ENCODE measurements around the gene PPT2.
"Not testable (repeated sequence)": the region's sequence is repeated elsewhere in the genome, so short reads cannot be mapped to it uniquely, and the experiment has no call there.

The PPT2 gene

GRCh38 chr6:32191696-32192607 is 38.0 kb downstream of the PPT2 start:
- peaks cover 24% of the 10 kb centered on the region for H3K36me3 ChIP-seq
- H3K9me3 ChIP-seq = no peaks in the 10 kb centered on the region
- H3K4me3 ChIP-seq (ENCODE audit: low read depth in 1 of 2, low read length in 1 of 2) = peak overlapping the region; percentile 81 to 97
- H3K4me1 ChIP-seq (ENCODE audit: control insufficient read depth in 1 of 2, insufficient read depth in 1 of 2, low read depth in 1 of 2, low read length in 1 of 2) = peaks cover 60 to 69% of the 10 kb centered on the region in 2 experiments
- TF ChIP-seq CTCF (IDR thresholded peaks at IDR 0.05) = no peak
- H3K27me3 ChIP-seq = no peaks in the 10 kb centered on the region
- H3K27ac ChIP-seq = peak overlapping the region; percentile 95

GRCh38 chr6:32192608-32193039 is 38.7 kb downstream of the PPT2 start, which contains the start of gene GPSM3:
GPSM3 (minus strand) TSS chr6:32192643; CDS start chr6:32192513, 130 bp downstream.
- no peaks in the 10 kb centered on the region for H3K27me3 ChIP-seq
- H3K4me3 ChIP-seq (ENCODE audit: low read depth in 1 of 2, low read length in 1 of 2) = peak within 1 kb of the TSS; percentile 81 to 97
- peak; percentile 12 for TF ChIP-seq CTCF (IDR thresholded peaks at IDR 0.05)
- peaks cover 59 to 69% of the 10 kb centered on the region in 2 experiments for H3K4me1 ChIP-seq (ENCODE audit: control insufficient read depth in 1 of 2, insufficient read depth in 1 of 2, low read depth in 1 of 2, low read length in 1 of 2)
- H3K27ac ChIP-seq = peak within 1 kb of the TSS; percentile 95
- no peaks in the 10 kb centered on the region for H3K9me3 ChIP-seq
- peaks cover 17% of the 10 kb centered on the region for H3K36me3 ChIP-seq

GRCh38 chr6:32193096-32193495 is 39.2 kb downstream of the PPT2 start:
- Histone ChIP-seq H3K4me3 (ENCODE audit: low read depth in 1 of 2, low read length in 1 of 2) (peak overlapping the region; percentile 81 to 97), H3K4me1 (ENCODE audit: control insufficient read depth in 1 of 2, insufficient read depth in 1 of 2, low read depth in 1 of 2, low read length in 1 of 2) (peaks cover 55 to 64% of the 10 kb centered on the region in 2 experiments), H3K27ac (peak overlapping the region; percentile 95), H3K36me3 (peaks cover 12% of the 10 kb centered on the region)
- not testable (repeated sequence) for H3K9me3 ChIP-seq, H3K27me3 ChIP-seq

- no peak for TF ChIP-seq CTCF (IDR thresholded peaks at IDR 0.05)
- Histone ChIP-seq H3K4me3 (ENCODE audit: low read depth in 1 of 2, low read length in 1 of 2) (peak overlapping the region; percentile 81 to 96), H3K27ac (peak overlapping the region; percentile 95), H3K27me3 (no peaks in the 10 kb centered on the region), H3K36me3 (peaks cover 9% of the 10 kb centered on the region), H3K4me1 (ENCODE audit: control insufficient read depth in 1 of 2, insufficient read depth in 1 of 2, low read depth in 1 of 2, low read length in 1 of 2) (peaks cover 46 to 53% of the 10 kb centered on the region in 2 experiments), H3K9me3 (no peaks in the 10 kb centered on the region)
Observed at GRCh38 chr6:32194388-32194787, 40.4 kb downstream of the PPT2 start.

GRCh38 chr6:32194825-32195651 is 41.1 kb downstream of the PPT2 start:
- TF ChIP-seq CTCF (IDR thresholded peaks at IDR 0.05) = no peak
- H3K9me3 ChIP-seq = no peaks in the 10 kb centered on the region
- H3K27me3 ChIP-seq = no peaks in the 10 kb centered on the region
- peak overlapping the region; percentile 81 to 96 for H3K4me3 ChIP-seq (ENCODE audit: low read depth in 1 of 2, low read length in 1 of 2)
- peak overlapping the region; percentile 95 for H3K27ac ChIP-seq
- peaks cover 9% of the 10 kb centered on the region for H3K36me3 ChIP-seq
- peaks cover 46 to 55% of the 10 kb centered on the region in 2 experiments for H3K4me1 ChIP-seq (ENCODE audit: control insufficient read depth in 1 of 2, insufficient read depth in 1 of 2, low read depth in 1 of 2, low read length in 1 of 2)

Data from neutrophil (primary cell).